B cell (primary cell): ENCODE results near the gene CEP350. TPM values are rescaled to one million over a fixed set of nuclear protein-coding genes. Genes with fewer than 3 reads are reported as not detected.

Experiments
- ATAC-seq: fragments of 200-7000 bp; cut with Tn5 transposase; one replicate; pipeline ENCODE4 v1.10.0; 2021; ENCODE audit warnings: low read depth, mild to moderate bottlenecking, moderate number of reproducible peaks, moderate library complexity
- CTCF ChIA-PET: fragments of 350-600 bp; sonication (Branson Sonifier 250); formaldehyde crosslinking; loops from one replicate; lab custom pipeline; 2021; ENCODE audit warnings: antibody characterized with exemption, inconsistent platforms; lab: Charles Lee
- POLR2A ChIA-PET: fragments of 350-600 bp; sonication (Branson Sonifier 250); formaldehyde crosslinking; loops from one replicate; lab custom pipeline; 2021; ENCODE audit warnings: antibody characterized with exemption; lab: Charles Lee
- DNase-seq: peaks from one replicate; pipeline ENCODE4 v3.0.0; 2013
- H2AFZ ChIP-seq: 2 replicates; pipeline ENCODE4 v1.6.1; 2012; ENCODE audit warnings: mild to moderate bottlenecking, low read depth, low read length; ENCODE audit not compliant: insufficient read depth, poor library complexity, severe bottlenecking
- H3K27ac ChIP-seq, 2 donors: 1 replicate in 1 of 2; 2 replicates in 1 of 2; pipeline ENCODE4 v1.5.1; 2012 to 2013; ENCODE audit warnings: low read length in 2 of 2, mild to moderate bottlenecking in 2 of 2, moderate library complexity in 1 of 2
- H3K27me3 ChIP-seq, 4 experiments: fragments of 200-600 bp in 1 of 4; sonication (generic) in 1 of 4; replicated peaks in 1 of 4; 1 replicate in 2 of 4; 2 replicates in 2 of 4; pipeline versions ENCODE4 v1.6.1 to v1.7.0; 2013 to 2016; ENCODE audit warnings: low read length in 3 of 4, mild to moderate bottlenecking in 2 of 4, mixed read lengths in 1 of 4, moderate library complexity in 1 of 4; ENCODE audit not compliant: insufficient read depth in 4 of 4, control insufficient read depth in 3 of 4; ENCODE audit errors: control extremely low read depth in 1 of 4
- H3K36me3 ChIP-seq, 2 experiments: replicated peaks in 1 of 2; 1 replicate in 1 of 2; 2 replicates in 1 of 2; pipeline versions ENCODE4 v1.6.1 to v1.7.1; 2013; ENCODE audit warnings: low read length in 1 of 2; ENCODE audit not compliant: insufficient read depth in 2 of 2, control insufficient read depth in 1 of 2; ENCODE audit errors: control extremely low read depth in 1 of 2, extremely low read depth in 1 of 2
- H3K4me1 ChIP-seq, 2 donors: fragments of 200-600 bp in 1 of 2; sonication (generic) in 1 of 2; 1 replicate in 1 of 2; 2 replicates in 1 of 2; pipeline versions ENCODE4 v1.5.1 to v1.6.1; 2013 to 2017; ENCODE audit warnings: low read length in 2 of 2; ENCODE audit not compliant: control insufficient read depth in 2 of 2, insufficient read depth in 2 of 2
- H3K4me2 ChIP-seq: replicated peaks from 2 replicates; pipeline ENCODE3; 2012; ENCODE audit warnings: mild to moderate bottlenecking, low read depth, low read length; ENCODE audit not compliant: poor library complexity, severe bottlenecking
- H3K4me3 ChIP-seq, 5 experiments: fragments of 200-600 bp in 1 of 5; sonication (generic) in 1 of 5; 1 replicate in 3 of 5; 2 replicates in 2 of 5; pipeline versions ENCODE4 v1.5.1 to v1.7.0; 2011 to 2016; ENCODE audit warnings: low read length in 4 of 5, mild to moderate bottlenecking in 4 of 5, low read depth in 2 of 5, control low read depth in 1 of 5, moderate library complexity in 1 of 5; ENCODE audit not compliant: insufficient read depth in 1 of 5; ENCODE audit errors: control extremely low read depth in 1 of 5, extremely low read depth in 1 of 5
- H3K79me2 ChIP-seq: fragments of 200-600 bp; sonication (generic); one replicate; pipeline ENCODE4 v1.6.0; 2016; ENCODE audit warnings: low read length; ENCODE audit not compliant: control insufficient read depth, insufficient read depth
- H3K9ac ChIP-seq: fragments of 200-600 bp; sonication (generic); 2 replicates; pipeline ENCODE4 v1.6.1; 2017; ENCODE audit warnings: mild to moderate bottlenecking, low read length, moderate library complexity
- H3K9me3 ChIP-seq, 3 donors: one replicate each; pipeline versions ENCODE4 v1.6.1 to v1.7.1; 2013; ENCODE audit warnings: low read length in 2 of 3; ENCODE audit not compliant: control insufficient read depth in 2 of 3, insufficient read depth in 1 of 3; ENCODE audit errors: control extremely low read depth in 1 of 3
- H4K20me1 ChIP-seq: 2 replicates; pipeline ENCODE4 v1.6.0; 2012; ENCODE audit warnings: mild to moderate bottlenecking, low read length; ENCODE audit not compliant: insufficient read depth, control insufficient read depth, poor library complexity, severe bottlenecking
- H3K27ac Mint-ChIP-seq: one replicate; pipeline ENCODE4 v1.8.0; 2021; ENCODE audit warnings: mixed read lengths
- H3K27me3 Mint-ChIP-seq: one replicate; pipeline ENCODE4 v1.8.0; 2021; ENCODE audit warnings: mixed read lengths
- H3K4me1 Mint-ChIP-seq: one replicate; pipeline ENCODE4 v1.8.0; 2021; ENCODE audit warnings: mixed read lengths
- H3K4me3 Mint-ChIP-seq: one replicate; pipeline ENCODE4 v1.8.0; 2021; ENCODE audit warnings: mixed read lengths
- H3K9me3 Mint-ChIP-seq: one replicate; pipeline ENCODE4 v1.8.0; 2022; ENCODE audit warnings: mixed read lengths; ENCODE audit not compliant: insufficient read depth
- EZH2 ChIP-seq: IDR thresholded peaks from 2 replicates; pipeline ENCODE4 v1.6.1; 2012; ENCODE audit warnings: borderline replicate concordance, low read depth, mild to moderate bottlenecking, moderate library complexity, low read length; ENCODE audit not compliant: insufficient read depth, poor library complexity, severe bottlenecking
- WGBS: methylation state at CpG from one replicate; pipeline ENCODE4 v1.1.5; 2013; ENCODE audit warnings: missing lambda C conversion rate; ENCODE audit not compliant: insufficient coverage; 5-methylcytosine and 5-hydroxymethylcytosine counted together
- intact Hi-C: fragments of 100-400 bp; cut with micrococcal nuclease; formaldehyde crosslinking; loops from one replicate; pipeline ENCODE4 v1.10.0; 2022
- polyA plus RNA-seq: library from polyadenylated mRNA; depleted of rRNA; stranded (reverse); fragments of >200 nt; gene quantifications from 2 replicates; pipeline ENCODE4 v1.2.3, GENCODE V29; 2012
- total RNA-seq, 2 donors: library from RNA; stranded (reverse); fragments of 120-200 nt in 1 of 2; gene quantifications; 1 replicate in 1 of 2; 2 replicates in 1 of 2; pipeline versions ENCODE4 v1.2.3 to v1.2.4, GENCODE V29; 2013 to 2022
- TF ChIP-seq, protein P1 (sequence below): fragments of 200-600 bp; IDR thresholded peaks from one replicate; pipeline ENCODE4 v1.8.0; 2022; ENCODE audit warnings: antibody characterized with exemption, mild to moderate bottlenecking

CEP350 gene
- total and polyA plus RNA-seq, 2 donors (not counting 1 experiment from before 2014, with no cell fraction given): 7.4 to 92.3 TPM

DNA sequence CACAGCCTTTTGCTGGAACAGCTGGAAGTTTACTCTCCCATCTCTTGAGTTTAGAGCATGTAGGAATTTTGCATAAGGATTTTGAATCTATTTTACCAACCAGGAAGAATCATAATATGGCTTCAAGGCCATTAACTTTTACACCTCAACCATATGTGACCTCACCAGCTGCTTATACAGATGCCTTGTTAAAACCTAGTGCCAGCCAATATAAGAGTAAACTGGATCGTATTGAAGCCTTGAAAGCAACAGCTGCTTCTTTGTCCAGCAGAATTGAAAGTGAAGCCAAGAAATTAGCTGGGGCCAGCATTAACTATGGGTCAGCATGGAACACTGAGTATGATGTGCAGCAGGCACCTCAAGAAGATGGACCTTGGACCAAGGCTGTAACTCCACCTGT is 65.4 kb downstream of the CEP350 start:
- Histone ChIP-seq H2AFZ (no peak overlapping the region), H3K4me3 (no peak overlapping the region), H3K79me2 (peaks cover 7% of the 10 kb centered on the region), H3K27me3 (no peaks in the 10 kb centered on the region), H4K20me1 (peaks cover 6% of the 10 kb centered on the region), H3K27ac (no peak overlapping the region), H3K4me1 (no peaks in the 10 kb centered on the region), H3K4me2 (no peak overlapping the region), H3K9ac (no peak overlapping the region), H3K36me3 (peaks cover 13 to 72% of the 10 kb centered on the region in 2 experiments), H3K9me3 (no peaks in the 10 kb centered on the region)
- TF ChIP-seq EZH2: no peak
- TF ChIP-seq, protein P1, sequence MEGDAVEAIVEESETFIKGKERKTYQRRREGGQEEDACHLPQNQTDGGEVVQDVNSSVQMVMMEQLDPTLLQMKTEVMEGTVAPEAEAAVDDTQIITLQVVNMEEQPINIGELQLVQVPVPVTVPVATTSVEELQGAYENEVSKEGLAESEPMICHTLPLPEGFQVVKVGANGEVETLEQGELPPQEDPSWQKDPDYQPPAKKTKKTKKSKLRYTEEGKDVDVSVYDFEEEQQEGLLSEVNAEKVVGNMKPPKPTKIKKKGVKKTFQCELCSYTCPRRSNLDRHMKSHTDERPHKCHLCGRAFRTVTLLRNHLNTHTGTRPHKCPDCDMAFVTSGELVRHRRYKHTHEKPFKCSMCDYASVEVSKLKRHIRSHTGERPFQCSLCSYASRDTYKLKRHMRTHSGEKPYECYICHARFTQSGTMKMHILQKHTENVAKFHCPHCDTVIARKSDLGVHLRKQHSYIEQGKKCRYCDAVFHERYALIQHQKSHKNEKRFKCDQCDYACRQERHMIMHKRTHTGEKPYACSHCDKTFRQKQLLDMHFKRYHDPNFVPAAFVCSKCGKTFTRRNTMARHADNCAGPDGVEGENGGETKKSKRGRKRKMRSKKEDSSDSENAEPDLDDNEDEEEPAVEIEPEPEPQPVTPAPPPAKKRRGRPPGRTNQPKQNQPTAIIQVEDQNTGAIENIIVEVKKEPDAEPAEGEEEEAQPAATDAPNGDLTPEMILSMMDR: no peak
- POLR2A ChIA-PET: no interaction called here
- Mint-ChIP-seq H3K4me1 (no peaks in the 10 kb centered on the region), H3K4me3 (no peak overlapping the region), H3K9me3 (no peaks in the 10 kb centered on the region), H3K27ac (no peak overlapping the region), H3K27me3 (no peaks in the 10 kb centered on the region)
- DNase-seq: no peak
- no peak for ATAC-seq
- CTCF ChIA-PET: interaction anchor here (0.7 to 1.1 kb wide), 2 partner anchors 112 to 153 kb away, joined by 3 to 4 read pairs; no protein-coding TSS in a partner anchor
- 100% methylated on average over 1 of the region's 1 CpG for whole genome bisulfite sequencing
- intact Hi-C loops: loop anchor here (10.0 kb wide), 1 partner anchor 55 kb away; no protein-coding TSS in a partner anchor

DNA sequence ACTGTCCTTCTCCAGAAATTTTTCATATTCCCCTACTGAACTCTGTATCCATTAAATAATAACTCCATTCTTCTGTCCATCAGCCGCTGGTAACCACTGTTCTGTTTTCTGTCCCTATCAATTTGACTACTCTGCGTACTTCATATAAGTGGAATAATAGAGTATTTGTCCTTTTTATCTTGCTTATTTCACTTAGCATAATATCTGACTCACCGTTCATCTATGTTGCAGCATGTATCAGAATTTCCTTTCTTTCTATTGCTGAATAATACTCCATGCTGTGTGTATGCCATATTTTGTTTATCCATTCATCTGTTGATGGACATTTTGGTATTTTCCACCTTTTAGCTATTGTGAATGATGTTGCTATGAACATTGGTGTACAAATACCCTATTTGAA is 71.9 kb downstream of the CEP350 start:
- Histone ChIP-seq H3K27me3 (no peaks in the 10 kb centered on the region), H3K4me2 (no peak overlapping the region), H3K27ac (no peak overlapping the region), H2AFZ (no peak overlapping the region), H3K9ac (no peak overlapping the region), H3K36me3 (peaks cover 2 to 66% of the 10 kb centered on the region in 2 experiments), H3K79me2 (peaks cover 3% of the 10 kb centered on the region), H3K4me3 (no peak overlapping the region), H3K4me1 (no peaks in the 10 kb centered on the region), H3K9me3 (no peaks in the 10 kb centered on the region), H4K20me1 (no peaks in the 10 kb centered on the region)
- Mint-ChIP-seq H3K4me1 (no peaks in the 10 kb centered on the region), H3K9me3 (no peaks in the 10 kb centered on the region), H3K27me3 (no peaks in the 10 kb centered on the region), H3K27ac (no peak overlapping the region), H3K4me3 (no peak overlapping the region)
- TF ChIP-seq, protein P1: no peak
- no peak for TF ChIP-seq EZH2
- WGBS: no CpG with 5 or more reads among the region's 3 CpGs
- ATAC-seq: no peak
- intact Hi-C loops: loop anchor here (10.0 kb wide), 1 partner anchor 48 kb away; no protein-coding TSS in a partner anchor
- ChIA-PET POLR2A (no interaction called here), CTCF (interaction anchor here (1.5 kb wide), 1 partner anchor 159 kb away, joined by 5 read pairs; no protein-coding TSS in a partner anchor)
- DNase-seq: no peak
